ENCODE measurements around the gene DMRTB1.

- no peak for TF ChIP-seq CTCF (IDR thresholded peaks at IDR 0.05; ENCODE audit: borderline replicate concordance, extremely low read depth, low read length, poor library complexity, severe bottlenecking)
- TF ChIP-seq EZH2 (IDR thresholded peaks at IDR 0.05; ENCODE audit: borderline replicate concordance, low read depth, low read length, severe bottlenecking): no peak
Observed at GRCh38 chr1:53470584-53470983, 11.4 kb downstream of the DMRTB1 start.

Measured in DND-41 (cell line).